OCI-LY3 (cell line): Measurements from ENCODE around the gene GMNC.

Source experiments
- EZH2phosphoT487 ChIP-seq: fragments of 200-600 bp; shearing (Covaris generic); IDR thresholded peaks from 2 replicates; pipeline ENCODE4 v1.6.1; 2018; ENCODE audit warnings: antibody characterized with exemption, mixed run types, low read depth
- TF ChIP-seq, protein P1 (sequence below): fragments of 200-600, 300-600 bp; sonication (generic); IDR thresholded peaks from 2 replicates; pipeline ENCODE4 v1.5.1; 2014; ENCODE audit warnings: antibody characterized with exemption, low read length, low read depth

DNA sequence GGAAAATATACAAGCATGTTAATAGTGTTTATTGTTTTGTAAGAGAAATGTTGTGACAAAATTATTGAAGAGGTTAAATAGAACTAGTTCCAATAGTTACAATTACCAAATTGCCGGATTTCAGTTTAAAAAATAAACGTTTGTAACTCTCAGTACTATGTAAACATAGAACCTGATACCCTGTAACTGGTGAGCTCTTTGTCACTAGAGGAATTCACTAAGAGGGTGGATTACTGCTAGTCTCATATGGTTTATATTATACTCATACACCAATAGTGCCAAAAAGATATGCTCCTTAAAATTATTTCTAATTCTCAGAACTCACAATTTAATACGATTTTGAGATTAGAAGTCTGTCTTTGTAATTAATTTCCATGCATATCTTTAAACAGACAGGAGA is 7.6 kb upstream of the GMNC start:
- TF ChIP-seq, protein P1, sequence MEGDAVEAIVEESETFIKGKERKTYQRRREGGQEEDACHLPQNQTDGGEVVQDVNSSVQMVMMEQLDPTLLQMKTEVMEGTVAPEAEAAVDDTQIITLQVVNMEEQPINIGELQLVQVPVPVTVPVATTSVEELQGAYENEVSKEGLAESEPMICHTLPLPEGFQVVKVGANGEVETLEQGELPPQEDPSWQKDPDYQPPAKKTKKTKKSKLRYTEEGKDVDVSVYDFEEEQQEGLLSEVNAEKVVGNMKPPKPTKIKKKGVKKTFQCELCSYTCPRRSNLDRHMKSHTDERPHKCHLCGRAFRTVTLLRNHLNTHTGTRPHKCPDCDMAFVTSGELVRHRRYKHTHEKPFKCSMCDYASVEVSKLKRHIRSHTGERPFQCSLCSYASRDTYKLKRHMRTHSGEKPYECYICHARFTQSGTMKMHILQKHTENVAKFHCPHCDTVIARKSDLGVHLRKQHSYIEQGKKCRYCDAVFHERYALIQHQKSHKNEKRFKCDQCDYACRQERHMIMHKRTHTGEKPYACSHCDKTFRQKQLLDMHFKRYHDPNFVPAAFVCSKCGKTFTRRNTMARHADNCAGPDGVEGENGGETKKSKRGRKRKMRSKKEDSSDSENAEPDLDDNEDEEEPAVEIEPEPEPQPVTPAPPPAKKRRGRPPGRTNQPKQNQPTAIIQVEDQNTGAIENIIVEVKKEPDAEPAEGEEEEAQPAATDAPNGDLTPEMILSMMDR = no peak
- no peak for TF ChIP-seq EZH2phosphoT487
